Raji (cell line): ENCODE data around the gene MYRF.

ENCODE experiments used
- POLR2A ChIP-seq: IDR thresholded peaks from 2 replicates; pipeline ENCODE4 v1.6.1; 2011; ENCODE audit warnings: low read depth, low read length, control low read depth; ENCODE audit not compliant: insufficient read depth

Gene MYRF

DNA sequence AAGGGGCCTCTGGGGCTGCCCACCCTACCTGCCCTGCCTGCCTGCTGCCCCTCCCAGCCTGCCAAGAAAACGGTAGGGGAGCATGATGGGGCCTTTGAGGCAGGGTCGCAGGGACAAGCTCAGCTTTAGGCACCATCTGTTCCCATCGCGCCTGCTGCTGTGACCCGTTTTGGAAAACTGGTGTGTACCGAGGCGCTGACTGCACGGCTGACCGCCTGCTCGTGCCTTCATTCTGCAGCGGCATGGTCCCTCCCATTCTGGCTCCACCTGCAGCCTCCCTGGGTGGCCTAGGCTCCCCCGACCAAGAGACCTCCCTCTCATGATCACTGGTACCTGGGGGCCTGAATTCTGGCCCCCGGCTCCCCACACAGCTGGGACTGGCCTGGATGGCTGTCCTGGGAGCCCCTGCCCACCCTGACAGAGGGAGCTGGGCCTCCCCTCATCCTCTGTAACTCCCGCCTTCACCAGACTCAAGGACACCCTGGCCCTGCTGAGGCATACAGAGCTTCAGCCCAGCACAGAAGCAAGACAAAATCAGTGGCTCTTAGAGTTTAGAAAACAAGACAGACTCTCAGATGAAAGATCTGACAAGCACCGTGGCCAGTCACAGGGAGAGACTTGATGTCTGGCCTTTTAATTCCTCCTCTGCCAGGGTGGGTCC is 6.5 kb upstream of the MYRF start:
- no peak for TF ChIP-seq POLR2A

DNA sequence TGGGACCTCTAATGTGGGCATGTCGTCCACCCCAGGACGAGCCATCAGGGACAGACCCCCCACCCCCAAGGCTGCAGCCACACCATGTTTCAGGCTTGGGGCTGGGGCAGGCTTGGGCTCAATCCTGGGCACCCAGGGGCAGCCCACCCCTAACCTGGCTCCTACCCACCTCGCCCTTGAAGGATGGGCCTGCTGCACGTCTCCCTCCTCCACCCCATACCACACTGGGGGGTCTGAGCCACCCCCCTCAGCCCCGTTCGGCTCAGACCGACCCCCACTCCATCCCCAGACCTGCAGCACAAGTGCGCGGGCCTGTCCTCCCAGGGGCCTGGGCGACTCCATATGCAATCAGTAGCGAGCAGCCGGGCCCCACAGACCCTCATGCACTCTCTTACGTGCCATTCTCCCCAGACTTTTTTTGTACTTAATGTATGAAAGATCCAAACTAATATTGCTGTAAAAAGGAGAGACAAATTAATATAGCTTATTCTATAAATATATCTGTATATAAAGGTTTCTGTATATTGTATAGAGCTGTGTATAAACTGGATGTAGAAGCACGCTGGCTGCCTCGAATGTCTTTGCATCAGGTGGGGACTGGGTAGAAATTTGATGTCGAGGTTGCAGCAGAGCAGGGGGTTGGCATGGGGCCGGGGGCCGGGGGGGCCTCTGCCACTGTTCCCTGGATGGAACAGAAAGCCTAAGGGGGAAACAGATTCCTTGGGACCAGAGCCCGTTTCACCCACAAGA is 5.8 kb upstream of the MYRF start:
- TF ChIP-seq POLR2A, result no peak

DNA sequence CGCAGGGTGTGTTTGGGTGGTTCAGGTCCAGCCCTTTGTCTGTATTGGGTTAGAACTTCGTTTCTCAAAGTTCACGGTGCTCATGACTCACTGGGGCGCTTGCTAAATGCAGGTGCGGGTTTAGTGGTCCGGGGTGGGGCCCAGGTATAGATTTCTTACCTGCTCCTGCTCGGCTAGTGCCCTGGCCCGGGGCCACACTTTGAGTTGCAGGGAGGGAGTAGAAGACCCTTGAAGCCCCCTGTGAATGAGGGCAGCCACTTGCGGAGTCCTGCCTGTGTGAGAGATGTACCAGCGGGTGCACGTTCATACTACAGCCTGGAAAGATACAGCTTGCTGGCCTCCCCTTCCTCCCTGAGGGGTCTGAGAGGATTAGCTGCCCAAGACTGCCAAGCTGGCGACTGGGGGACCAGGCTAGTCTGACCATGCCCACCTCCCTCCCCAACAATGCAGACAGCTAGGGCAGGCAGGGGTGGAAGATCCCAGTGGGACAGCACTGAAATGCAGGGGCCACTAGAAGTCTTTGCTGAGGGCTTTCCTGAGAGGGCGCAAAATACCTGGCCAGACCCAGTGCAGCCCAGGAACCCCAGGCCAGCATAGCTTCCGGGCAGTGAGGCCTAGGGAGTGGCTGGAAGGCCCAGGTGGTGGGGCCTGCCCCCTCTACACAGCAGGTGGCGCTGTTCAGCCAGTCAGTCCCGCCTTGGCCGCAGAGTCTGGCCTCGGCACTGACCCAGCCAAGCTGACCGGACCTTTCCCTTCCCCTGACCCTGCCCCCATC is 5.1 kb upstream of the MYRF start:
- TF ChIP-seq POLR2A, result no peak

DNA sequence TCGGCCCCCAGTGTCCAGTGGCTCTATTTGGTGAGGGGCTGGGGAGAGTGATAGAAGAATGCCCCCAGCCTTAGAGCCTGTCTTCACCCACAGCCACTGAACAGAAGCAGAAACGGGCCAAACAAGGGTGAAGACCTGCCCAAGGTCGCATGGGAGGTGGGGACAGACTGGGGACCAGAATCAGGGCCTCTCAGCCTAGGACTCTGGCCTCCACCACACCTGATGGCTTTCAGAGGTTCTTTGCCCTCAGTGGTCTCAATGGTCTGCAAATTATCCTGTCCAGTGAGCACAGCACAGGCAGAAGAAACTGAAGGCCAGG is 4.5 kb upstream of the MYRF start:
- no peak for TF ChIP-seq POLR2A

DNA sequence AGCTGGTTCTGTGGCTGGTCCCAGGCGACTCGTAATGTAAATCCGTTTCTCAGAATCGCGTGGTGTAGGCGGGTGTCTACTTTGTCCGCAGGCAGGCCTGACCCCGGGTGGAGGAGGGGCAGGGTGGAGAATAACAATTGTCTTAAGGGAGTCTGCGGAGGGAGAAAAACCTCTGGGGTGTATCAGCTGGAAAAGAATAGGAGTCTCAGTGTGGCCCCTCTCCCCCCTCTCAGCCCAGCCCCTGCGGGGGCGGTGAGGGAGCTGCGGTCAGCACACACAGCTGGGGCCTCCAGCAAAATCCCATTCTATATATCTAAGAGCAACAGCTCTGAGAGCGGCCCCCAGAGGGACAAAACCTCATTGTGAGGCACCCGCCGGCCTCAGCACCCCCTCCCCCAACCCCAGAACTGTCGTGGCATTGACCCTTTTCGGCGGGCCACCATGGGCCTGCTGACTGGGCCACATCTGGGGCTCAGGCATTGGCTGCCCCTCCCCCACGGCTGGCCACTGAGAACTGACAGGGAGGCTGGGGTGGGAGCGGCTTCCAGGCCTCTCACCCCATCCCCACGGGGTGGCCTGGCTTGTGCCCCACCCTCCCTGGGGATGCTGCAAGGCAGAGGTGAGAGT is 2.7 kb upstream of the MYRF start:
- TF ChIP-seq POLR2A, result no peak

DNA sequence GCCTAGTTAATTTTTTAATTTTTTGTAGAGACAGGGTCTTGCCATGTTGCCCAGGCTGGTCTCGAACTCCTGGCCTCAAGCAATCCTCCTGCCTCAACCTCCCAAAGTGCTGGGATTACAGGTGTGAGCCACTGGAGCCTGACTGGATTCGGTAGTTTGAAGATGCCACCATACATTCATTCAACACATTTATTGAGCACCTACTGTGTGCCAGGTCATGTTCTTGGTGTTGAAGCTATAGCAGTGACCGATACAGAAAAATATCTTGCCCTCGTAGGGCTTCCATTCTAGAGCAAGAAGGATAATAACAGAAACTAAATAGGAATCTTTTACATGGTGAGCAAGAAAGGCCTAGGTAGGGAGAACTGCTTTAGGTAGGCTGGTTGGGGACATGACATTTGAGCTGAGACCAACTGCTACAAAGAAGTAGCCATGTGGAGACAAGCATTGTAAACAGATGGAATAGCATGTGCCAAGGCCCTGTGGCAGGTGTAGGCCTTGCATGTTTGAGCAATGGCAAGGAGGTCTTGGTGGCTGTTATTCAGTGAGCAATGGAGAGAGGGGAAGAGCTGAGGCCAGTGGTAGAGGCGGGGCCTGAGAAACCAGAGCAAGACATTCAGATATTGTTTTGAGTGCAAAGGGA is 1.7 kb upstream of the MYRF start:
- TF ChIP-seq POLR2A, result no peak

DNA sequence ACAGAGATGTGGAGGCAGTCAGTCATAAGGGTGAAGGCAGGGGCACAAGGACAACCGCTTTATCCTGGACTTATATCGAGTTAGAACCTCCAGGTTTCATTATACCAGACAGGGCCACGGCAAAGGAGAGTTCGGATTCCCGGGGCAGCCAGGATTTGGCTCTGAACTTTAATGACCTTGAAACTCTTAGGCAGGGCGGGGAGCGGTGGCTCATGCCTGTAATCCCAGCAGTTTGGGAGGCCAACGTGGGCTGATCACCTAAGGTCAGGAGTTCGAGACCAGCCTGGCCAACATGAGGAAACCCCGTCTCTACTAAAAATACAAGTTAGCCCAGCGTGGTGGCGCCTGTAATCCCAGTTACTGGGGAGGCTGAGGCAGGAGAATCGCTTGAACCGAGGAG is 1.1 kb upstream of the MYRF start:
- no peak for TF ChIP-seq POLR2A

DNA sequence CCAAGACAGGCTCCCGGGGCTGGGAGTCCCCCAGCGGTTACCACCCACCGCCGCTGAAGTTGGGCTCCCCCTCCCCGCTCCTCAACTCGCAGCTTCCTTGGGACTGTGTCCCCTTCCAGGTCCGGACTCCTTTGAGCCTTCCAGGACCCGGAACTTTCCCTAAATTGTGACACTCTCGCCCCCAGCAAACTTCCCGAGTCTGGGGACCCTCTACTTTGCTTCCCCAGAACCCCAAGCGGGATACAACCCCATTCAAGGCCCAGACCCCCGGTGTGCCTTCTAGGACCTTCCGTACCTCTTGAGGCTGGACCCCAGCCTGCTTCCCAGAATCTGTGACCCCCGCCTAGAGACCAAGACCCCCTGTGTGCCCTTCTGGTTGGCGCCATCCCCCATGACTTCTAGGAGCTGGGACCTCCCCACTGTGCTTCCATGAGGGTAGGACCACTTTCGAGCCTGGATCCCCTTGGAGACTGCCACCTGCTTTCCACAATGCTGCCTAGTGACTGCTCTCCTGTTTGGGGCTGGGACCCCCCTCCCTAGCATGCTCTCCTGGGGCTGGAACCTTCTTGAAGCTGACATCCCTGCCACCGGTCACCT is 587 bp downstream of the MYRF start:
- TF ChIP-seq POLR2A, result no peak

DNA sequence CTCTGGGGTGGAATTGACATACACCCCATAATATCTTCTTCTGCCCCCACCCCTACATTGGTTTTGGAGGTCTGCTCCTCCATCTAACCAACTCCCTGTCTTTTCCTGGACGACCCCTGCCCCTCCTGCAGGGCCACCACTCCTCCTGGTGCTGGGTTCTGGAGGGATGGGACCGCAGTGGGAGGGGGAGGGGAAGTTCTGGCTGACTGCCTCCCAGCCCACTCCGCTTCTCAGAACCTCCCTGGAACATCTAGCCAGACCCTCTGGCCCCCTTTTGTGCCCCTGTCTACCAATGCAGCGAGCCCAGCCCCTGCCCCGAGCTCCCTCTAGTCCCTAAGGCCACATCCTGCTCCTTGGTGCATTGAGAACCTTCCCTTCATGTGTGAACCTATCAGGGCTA is 1.2 kb downstream of the MYRF start:
- TF ChIP-seq POLR2A, result no peak

DNA sequence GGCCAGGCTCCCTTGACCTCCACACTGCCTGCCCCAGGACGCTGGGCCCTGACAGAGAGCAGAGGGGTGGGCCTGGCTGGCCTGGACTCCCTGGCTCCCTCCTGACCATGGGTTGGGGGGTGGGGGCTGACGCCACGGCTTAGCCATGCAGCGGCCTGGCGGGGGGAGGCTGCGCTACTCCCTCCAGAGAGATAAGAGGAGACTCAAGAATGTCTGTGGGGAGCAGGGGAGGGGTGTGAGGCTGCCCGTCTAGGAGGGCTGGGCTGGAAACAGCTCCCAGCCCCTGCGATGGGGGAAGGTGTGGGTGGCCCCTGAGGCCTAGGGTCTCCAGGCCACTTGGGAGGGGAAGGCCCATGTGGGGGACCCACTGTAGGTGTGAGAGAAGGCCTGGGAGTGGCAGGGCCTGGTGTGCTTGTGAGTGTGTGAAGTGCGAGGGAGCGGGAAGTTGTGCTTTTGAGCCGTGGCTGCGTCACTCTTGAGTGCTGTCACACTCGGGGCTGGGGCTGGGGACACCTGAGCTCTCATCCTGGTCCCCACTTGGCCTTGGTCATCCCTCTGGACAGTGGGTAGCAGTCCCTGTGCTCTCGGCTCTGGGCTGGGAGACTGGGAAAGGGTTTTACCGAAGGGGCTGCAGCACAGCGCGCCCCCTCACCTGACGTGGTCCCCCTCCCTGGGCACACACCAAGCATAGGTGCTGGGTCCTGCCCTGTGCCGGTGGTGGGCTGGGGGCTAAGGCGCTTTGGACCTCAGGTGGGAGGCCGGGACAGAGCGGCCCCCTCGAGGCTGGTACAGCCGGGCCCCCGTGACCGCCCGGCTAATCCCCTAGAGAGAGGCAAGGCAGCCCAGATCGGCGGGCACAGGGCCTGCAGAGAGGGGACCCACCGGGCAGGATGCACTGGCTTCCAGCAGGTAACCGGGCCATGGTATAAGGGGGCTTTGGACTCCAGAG is 2.4 kb downstream of the MYRF start:
- TF ChIP-seq POLR2A, result no peak

DNA sequence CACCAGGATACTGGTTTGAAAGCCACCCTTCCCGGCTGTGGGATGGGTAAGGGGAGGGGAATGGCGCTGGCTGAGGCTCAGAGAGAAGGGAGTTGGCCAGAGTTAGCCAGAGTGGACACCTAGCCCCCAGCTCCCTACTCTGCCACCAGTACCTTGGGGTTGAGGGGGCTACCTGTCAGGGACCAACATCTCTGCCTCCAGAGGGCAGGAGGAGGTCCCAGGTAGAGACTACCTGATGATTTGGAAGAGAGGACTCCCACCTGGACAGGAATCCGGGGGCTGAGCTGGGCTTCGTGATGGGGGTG is 3.7 kb downstream of the MYRF start:
- no peak for TF ChIP-seq POLR2A

DNA sequence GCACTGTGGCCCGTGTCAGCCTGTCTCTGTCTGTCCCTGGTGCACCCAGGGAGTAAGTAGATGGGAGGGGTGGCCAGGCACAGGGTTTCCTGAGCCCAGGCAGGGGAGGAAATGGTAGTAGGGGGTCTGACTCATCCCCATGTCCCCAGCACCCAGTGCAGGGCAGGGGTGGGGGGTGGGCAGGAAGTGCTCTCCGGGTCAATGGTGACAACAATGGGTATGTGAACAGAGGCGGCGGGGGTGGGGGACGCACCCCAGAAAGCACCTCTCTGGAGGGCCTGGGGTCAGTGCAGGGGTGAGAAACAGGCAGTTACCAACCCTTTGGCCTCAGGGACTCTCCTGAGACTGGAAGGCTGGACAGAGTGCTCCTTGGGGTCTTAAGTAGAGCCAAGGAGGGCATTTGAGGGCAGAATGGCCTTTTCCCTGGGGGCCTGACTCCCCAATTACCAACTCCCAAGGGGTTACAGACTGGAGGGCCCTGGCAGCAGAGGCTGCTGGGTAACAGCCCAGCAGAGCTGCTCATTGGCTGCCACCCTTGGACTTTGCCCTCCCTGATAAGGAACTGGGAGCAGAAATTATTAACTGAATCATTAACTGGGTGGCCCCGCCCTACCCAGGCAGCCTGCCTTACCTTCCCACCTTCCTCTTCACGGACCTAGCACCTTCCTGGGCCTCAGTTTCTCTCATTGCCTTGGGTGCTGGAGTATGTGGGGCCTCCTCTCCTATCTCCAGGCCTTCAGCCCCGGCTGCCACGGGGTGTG is 4.2 kb downstream of the MYRF start:
- no peak for TF ChIP-seq POLR2A

DNA sequence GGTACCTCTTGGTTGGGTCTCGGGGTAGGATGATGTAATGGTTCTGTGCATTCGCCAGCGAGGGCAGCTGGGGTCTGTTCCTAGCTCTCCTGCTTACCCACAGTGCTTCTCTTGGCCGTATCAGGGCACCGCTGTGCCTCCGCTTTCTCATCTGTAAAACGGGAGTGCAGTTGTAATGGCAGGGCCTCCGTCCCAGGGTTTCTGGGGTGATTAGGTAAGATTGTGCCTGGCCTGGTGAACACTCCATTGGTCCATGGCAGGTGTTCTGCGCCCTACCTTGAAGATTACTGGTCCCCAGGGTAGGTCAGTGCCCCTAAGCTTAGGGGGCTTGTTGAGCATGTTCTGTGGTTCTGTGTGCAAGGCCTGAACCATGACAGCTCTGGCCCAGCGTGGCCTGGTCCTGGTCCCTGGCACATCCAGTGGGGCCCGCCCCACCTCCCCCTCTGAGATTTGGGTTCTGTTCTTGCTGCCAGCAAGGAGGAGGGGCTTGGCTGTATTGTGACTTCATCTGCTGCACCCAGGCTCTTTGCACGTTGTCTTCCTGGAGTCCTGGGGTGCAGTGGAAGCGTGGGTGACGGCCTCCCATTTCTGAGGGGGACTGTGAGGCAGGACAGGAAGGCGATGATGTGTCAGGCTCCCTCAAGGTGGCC is 4.9 kb downstream of the MYRF start:
- no peak for TF ChIP-seq POLR2A
